ENCODE measurements around the gene COL4A1.
"Not testable (repeated sequence)": the region's sequence is repeated elsewhere in the genome, so short reads cannot be mapped to it uniquely, and the experiment has no call there.

Gene COL4A1

DNA sequence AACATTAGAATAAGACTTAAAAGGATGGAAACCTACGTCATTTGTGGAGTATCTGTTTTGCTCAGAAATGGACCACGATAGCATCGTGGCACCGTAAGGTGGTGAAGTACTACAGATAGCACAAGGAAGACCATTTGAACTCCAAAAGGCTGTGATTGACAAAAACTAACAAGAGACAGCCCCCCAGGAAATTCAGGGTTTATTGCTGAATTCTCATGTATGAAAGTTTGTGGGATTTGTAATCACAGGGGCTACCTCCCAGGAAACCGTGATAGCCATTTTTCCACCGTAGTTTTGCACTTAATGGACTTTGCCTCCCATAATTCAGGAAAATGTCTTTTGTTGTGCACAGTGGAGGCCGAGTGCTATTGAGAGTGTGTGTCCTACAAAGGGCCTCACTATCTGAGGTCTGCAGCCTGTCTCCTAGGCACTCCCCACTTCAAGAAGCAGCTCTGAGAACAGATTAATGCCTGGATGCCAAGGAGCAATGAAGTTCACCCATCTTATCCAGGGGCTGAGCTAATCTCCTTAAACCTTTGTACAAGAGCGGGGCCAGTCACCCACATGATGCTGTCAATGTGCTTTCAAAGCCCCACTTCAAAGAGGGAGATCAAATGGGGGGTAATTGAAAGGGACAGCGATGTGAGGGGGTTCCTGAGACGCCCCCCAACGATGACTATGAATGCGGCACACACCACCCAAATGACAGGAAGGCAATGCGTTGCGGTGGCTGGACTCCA lies 182.6 kb downstream of the COL4A1 start:
- Histone ChIP-seq H3K36me3 (ENCODE audit: insufficient read depth, low read length) (no peaks in the 10 kb centered on the region), H3K4me1 (ENCODE audit: insufficient read depth, low read length) (peaks cover 50% of the 10 kb centered on the region), H3K9me3 (ENCODE audit: control insufficient read depth, insufficient read depth, low read length) (no peaks in the 10 kb centered on the region), H3K9ac (ENCODE audit: low read depth, low read length) (no peak overlapping the region)

DNA sequence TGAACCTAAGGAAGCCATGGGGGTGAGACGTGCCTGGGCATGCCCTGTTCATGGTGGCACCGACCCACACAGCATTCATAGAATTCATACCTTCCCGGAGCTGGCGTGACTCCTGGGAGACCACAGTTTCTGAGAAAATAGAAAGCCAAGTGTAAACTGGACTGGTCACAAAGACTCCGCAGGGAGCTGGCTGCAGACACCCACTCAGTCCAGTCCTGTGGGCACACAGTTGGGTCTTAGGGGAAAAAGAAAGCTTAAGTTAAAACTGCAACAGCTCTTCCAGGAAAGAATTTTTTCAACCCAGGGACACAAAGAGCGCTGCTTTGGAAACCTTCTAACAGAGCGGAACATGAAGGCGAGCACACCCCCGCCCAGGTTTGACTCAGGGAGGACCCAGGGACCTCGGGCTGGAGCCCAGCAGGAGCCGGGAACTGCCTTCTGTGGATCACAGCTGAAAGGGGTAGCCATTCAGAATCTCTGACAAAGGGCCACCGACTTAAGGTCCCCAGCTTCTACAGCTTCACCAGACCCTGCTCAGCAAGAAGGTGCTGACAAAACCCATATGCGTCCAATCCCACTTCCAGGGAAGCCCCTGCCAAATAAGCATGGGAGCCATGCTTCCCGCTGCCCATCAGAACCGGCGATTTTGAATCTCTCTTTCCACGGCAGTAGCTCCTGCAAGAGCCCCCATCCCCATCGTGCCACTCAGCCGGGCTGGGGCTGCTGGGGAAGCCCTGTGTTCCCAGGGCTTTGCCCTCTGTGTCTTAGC lies 183.7 kb downstream of the COL4A1 start:
- H3K36me3 ChIP-seq (ENCODE audit: insufficient read depth, low read length), result no peaks in the 10 kb centered on the region
- no peak overlapping the region for H3K9ac ChIP-seq (ENCODE audit: low read depth, low read length)
- H3K9me3 ChIP-seq (ENCODE audit: control insufficient read depth, insufficient read depth, low read length), result no peaks in the 10 kb centered on the region
- H3K4me1 ChIP-seq (ENCODE audit: insufficient read depth, low read length), result peaks cover 46% of the 10 kb centered on the region

DNA sequence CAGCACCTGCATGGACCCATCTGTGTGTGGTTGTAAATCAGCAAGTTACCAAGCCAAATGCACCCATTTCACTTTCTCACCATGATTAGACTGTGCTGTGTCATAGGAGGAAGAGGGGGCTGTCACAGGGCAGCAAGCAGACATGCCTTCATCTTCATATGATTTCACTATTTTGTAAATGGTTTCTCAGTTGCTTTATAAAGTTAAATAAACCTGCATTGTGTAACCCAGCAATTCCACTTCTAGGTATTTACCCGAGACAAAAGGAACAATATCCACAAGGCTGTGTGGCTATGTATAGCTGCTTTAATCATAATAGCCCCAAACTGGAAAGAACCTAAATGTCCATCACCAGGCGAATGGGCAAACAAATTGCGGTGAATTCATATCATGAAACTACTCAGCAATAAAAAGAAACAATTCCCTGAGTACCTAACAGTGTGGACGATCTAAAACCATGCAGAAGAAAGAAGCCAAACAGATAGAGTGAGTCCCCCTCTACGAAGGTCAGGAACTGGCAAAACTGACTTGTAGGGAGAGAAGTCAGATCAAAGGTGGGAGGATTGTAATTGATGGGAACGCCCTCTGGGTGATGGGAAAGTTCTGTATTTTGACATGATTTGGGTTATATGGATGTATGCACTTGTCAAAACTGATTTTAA lies 185.4 kb downstream of the COL4A1 start:
- H3K9me3 ChIP-seq (ENCODE audit: control insufficient read depth, insufficient read depth, low read length), result no peaks in the 10 kb centered on the region
- peaks cover 31% of the 10 kb centered on the region for H3K4me1 ChIP-seq (ENCODE audit: insufficient read depth, low read length)
- no peak overlapping the region for H3K9ac ChIP-seq (ENCODE audit: low read depth, low read length)
- H3K36me3 ChIP-seq (ENCODE audit: insufficient read depth, low read length), result no peaks in the 10 kb centered on the region

DNA sequence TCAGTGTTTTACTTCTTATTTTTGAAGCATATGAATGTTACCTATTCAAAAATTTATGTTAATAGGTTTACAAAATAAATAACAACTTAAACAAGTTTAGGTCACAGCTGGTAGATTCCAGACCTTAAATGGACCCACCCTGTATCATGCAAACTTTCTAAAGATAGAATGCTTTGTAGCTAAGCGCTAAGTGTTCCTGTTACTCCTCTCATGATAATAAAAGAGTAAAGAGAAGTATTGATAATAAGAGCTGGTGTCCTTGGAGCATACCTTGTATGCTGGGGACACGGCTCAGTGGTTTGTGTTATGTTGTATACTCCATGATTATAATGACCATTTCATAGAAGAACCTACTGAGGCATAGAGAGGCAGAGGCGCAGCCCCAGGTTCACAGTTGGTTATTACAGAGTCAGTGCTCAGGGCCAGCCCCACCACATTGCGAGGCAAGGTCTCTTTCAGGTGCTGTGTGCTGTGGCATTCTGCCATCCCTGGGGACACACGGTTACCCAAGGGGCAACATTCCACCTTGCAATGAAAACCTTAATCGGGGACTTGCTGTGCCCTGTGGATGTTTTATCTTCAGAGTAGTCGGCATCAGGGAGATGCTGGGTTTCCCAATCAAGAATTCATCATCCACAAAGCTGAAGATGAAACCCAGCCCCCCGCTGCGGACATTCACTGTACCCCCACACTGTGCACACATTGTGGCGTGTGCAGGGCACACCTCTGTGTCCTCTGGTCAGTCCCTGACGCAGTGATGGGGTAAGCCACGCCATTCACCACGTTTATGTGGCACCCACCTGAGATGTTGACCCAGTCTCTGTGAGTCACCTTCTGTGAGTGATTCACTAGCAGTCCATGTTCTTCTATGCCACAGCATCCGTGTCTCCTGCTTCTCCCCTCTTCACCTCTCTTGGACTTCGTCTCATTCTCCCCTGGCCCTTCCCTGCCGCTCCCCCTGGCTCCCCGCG lies 186.7 kb downstream of the COL4A1 start:
- no peaks in the 10 kb centered on the region for H3K36me3 ChIP-seq (ENCODE audit: insufficient read depth, low read length)
- no peaks in the 10 kb centered on the region for H3K9me3 ChIP-seq (ENCODE audit: control insufficient read depth, insufficient read depth, low read length)
- no peak overlapping the region for H3K9ac ChIP-seq (ENCODE audit: low read depth, low read length)
- peaks cover 21% of the 10 kb centered on the region for H3K4me1 ChIP-seq (ENCODE audit: insufficient read depth, low read length)

DNA sequence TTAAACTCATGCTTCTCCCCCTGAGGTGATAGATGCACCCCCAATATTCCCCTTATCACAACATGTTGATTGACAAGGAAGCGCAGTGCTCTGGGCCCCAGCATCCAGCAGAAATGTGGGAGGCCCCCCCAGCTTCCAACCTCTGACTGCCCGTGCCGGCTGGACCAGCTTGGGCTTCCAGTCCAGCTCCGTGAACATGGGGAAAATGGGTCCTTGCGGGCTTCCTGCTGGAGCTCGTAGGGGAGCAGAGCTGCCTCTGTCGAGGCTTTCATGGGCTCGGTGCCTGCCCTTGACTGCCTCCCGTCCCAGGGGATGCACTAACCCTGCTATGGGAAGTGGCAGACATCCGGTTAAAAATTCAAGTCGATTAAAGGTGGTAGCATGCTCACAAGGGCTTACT lies 188.9 kb downstream of the COL4A1 start:
- no peak overlapping the region for H3K9ac ChIP-seq (ENCODE audit: low read depth, low read length)
- H3K4me1 ChIP-seq (ENCODE audit: insufficient read depth, low read length), result peaks cover 9% of the 10 kb centered on the region; the same call in 1 of the 2 replicates
- no peaks in the 10 kb centered on the region for H3K9me3 ChIP-seq (ENCODE audit: control insufficient read depth, insufficient read depth, low read length)
- no peaks in the 10 kb centered on the region for H3K36me3 ChIP-seq (ENCODE audit: insufficient read depth, low read length)

DNA sequence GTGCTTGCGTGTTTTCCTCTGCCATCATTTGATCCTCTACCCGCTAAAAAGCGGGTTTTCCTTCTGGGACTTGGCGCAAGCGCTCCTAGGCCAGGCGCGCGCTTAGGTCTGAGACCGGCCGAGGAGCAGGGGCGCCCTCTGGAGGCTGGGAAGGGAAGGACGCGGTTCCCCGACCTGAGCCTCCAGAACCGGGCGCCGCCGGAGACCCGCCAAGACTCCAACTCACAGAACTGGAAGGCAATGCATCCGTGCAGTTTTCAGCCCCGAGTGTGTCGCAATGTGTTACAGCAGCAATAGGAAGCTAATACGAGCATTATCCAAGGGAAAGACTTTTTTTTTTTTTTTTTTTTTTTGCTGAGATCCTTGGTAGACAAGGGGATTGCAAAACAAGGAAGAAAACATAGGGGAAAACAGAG lies 190.9 kb downstream of the COL4A1 start:
- Histone ChIP-seq H3K4me1 (ENCODE audit: insufficient read depth, low read length) (peaks cover 11% of the 10 kb centered on the region; the same call in 1 of the 2 replicates), H3K9me3 (ENCODE audit: control insufficient read depth, insufficient read depth, low read length) (no peaks in the 10 kb centered on the region), H3K9ac (ENCODE audit: low read depth, low read length) (no peak overlapping the region), H3K36me3 (ENCODE audit: insufficient read depth, low read length) (no peaks in the 10 kb centered on the region)

DNA sequence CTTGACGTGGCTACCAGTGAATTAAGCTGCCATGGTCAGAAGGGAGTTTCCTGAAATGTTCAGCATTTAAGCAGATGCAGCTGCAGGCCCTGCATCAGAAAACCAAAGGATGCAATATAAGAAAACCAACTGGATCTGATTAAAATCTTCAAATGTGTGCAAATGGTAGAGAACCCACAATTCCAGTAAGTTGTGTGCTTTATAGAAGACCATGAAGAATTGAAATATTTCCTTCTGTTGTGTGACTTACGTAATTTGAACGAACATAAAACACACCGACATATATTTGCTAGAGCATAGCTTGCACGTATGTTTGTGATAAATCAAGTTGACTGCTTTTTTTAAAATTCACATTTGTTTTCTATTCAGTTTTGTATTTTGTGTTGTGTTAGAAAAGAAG lies 191.4 kb downstream of the COL4A1 start:
- Histone ChIP-seq H3K4me1 (ENCODE audit: insufficient read depth, low read length) (peaks cover 11% of the 10 kb centered on the region; the same call in 1 of the 2 replicates), H3K36me3 (ENCODE audit: insufficient read depth, low read length) (no peaks in the 10 kb centered on the region), H3K9ac (ENCODE audit: low read depth, low read length) (no peak overlapping the region), H3K9me3 (ENCODE audit: control insufficient read depth, insufficient read depth, low read length) (no peaks in the 10 kb centered on the region)

DNA sequence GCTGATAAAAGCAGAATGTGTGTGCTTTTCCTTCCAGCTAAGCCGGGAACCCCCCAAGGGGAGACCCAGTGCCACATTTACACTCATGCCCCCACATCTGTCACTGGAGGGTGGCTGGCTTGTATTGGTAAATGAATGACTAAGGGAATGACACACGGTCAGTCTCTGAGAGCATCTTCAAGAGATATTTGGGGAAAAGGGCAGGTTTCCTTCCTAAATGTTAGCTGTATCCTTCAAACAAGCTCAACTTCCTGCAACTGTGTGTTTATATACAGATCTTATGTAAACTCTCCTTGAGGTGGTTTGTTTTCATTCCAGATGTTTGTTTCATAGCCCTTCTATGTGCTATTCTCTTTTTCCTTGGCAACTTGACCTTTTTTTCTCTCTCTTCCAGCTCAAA lies 192.6 kb downstream of the COL4A1 start:
- Histone ChIP-seq H3K4me1 (ENCODE audit: insufficient read depth, low read length) (peaks cover 19% of the 10 kb centered on the region), H3K36me3 (ENCODE audit: insufficient read depth, low read length) (no peaks in the 10 kb centered on the region), H3K9ac (ENCODE audit: low read depth, low read length) (no peak overlapping the region), H3K9me3 (ENCODE audit: control insufficient read depth, insufficient read depth, low read length) (no peaks in the 10 kb centered on the region)

DNA sequence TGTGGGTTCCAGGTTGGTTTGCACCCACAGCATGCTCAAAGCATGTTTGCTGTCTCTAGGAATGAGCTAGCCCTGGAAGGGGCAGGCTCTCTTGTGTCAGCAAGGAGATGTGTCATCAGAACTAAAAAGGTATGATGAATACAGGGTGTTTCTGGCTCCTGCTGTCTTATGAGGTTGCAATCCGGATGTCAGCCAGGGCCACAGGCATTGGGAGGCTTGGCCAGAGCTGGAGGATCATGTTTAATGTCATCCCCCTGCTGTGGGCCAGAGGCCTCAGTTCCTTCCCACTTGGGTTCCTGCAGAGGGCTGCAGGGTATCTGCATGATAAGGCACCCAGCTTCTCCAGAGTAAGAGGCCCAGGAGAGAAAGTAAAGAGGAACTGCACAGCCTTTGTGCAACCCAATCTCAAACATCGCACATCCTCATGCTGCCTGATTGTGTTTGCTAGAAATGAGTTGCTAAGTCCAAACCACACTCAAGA lies 193.6 kb downstream of the COL4A1 start:
- Histone ChIP-seq H3K36me3 (ENCODE audit: insufficient read depth, low read length) (no peaks in the 10 kb centered on the region), H3K9me3 (ENCODE audit: control insufficient read depth, insufficient read depth, low read length) (no peaks in the 10 kb centered on the region), H3K4me1 (ENCODE audit: insufficient read depth, low read length) (peaks cover 22% of the 10 kb centered on the region), H3K9ac (ENCODE audit: low read depth, low read length) (no peak overlapping the region)

DNA sequence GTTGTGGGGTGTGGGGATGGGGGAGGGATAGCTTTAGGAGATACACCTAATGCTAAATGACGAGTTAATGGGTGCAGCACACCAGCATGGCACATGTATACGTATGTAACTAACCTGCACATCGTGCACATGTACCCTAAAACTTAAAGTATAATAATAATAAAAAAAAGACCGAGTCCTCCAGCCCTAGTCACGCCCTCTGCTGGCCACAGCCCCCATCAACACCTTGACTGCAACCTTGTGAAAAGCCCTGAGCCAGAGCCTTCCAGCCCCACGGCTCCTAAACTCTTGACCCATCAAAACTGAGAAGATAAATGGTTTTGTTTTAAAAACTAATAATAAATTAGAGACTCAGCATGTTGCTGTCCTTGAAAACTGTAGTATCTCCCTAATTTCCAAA lies 194.6 kb downstream of the COL4A1 start:
- H3K4me1 ChIP-seq (ENCODE audit: insufficient read depth, low read length), result peaks cover 22% of the 10 kb centered on the region
- not testable (repeated sequence) for H3K36me3 ChIP-seq (ENCODE audit: insufficient read depth, low read length); H3K9ac ChIP-seq (ENCODE audit: low read depth, low read length); H3K9me3 ChIP-seq (ENCODE audit: control insufficient read depth, insufficient read depth, low read length)

DNA sequence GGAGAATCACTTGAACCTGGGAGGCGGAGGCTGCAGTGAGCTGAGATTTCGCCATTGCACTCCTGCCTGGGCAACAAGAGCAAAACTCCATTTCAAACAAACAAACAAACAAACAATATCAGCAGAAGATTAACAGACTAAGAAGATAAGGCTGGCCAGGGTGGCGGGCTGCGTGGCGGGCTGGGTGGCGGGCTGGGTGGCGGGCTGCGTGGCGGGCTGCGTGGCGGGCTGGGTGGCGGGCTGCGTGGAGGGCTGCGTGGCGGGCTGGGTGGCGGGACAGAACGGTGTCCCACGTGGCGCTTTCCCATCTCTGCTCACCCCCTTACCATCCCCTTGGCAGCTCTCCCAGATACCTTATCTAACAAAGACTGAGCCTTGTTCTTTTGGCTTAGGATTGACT lies 196.2 kb downstream of the COL4A1 start:
- Histone ChIP-seq H3K9ac (ENCODE audit: low read depth, low read length) (no peak overlapping the region), H3K4me1 (ENCODE audit: insufficient read depth, low read length) (peaks cover 22% of the 10 kb centered on the region), H3K9me3 (ENCODE audit: control insufficient read depth, insufficient read depth, low read length) (no peaks in the 10 kb centered on the region), H3K36me3 (ENCODE audit: insufficient read depth, low read length) (no peaks in the 10 kb centered on the region)

DNA sequence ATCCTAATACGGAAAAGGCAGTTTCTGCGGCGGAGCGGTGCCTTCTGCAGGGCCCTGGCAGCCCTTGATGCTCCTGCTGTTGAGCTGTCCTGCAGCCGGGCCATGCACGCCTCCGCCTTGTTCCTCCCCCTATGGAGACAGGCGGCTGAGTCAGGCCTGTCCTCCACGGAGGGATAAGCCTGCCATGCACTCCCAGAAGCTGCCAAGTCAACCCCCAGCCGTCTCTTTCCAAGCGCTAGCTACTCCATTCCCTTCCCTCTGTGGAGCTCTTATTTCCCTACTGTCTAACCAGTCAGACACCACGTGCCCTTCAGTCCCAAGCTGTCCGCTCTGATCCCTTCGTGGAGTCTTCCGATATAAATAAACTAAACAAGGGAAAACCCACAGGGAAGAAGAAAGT lies 197.0 kb downstream of the COL4A1 start:
- Histone ChIP-seq H3K9ac (ENCODE audit: low read depth, low read length) (no peak overlapping the region), H3K36me3 (ENCODE audit: insufficient read depth, low read length) (no peaks in the 10 kb centered on the region)

DNA sequence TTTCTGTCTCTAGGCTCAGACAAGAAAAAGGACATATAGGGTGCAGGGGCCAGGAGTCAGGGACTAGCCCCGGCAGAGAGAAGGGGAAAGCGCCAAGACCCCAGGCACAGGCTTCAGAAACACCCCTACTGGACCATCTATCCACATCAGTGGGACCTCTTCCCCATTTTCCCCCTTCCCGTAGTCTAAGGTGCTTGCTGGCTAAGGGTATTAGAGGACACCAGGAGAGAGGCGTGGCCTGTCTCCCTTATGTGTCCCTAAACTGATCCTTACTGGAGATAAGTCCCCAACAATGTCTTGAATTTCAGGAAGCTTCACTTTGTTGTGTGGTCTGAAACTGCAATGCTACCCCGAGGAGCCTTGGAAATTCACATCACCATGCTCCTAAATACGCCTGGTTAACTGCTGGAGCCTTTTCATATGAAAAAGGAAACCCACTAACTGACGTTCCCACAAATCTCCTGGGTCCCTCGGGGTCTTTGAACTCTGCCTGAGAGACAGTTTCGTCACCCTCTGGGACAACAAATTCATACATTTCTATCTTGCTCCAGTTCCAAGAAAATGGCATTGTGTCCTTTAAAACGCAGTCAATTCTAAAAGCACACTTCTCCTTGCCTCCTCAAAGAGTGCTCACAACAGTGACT lies 197.7 kb downstream of the COL4A1 start:
- Histone ChIP-seq H3K9ac (ENCODE audit: low read depth, low read length) (no peak overlapping the region), H3K9me3 (ENCODE audit: control insufficient read depth, insufficient read depth, low read length) (no peaks in the 10 kb centered on the region), H3K36me3 (ENCODE audit: insufficient read depth, low read length) (no peaks in the 10 kb centered on the region), H3K4me1 (ENCODE audit: insufficient read depth, low read length) (peaks cover 22% of the 10 kb centered on the region)

More for the DNA sequence above, 197.0 kb downstream of the COL4A1 start:
- peaks cover 22% of the 10 kb centered on the region for H3K4me1 ChIP-seq (ENCODE audit: insufficient read depth, low read length)
- no peaks in the 10 kb centered on the region for H3K9me3 ChIP-seq (ENCODE audit: control insufficient read depth, insufficient read depth, low read length)
